H1 (cell line): Measurements from ENCODE around the gene SAMD14. TPM values are rescaled to one million over a fixed set of nuclear protein-coding genes. Genes with fewer than 3 reads are reported as not detected.

Source experiments
- CBX5 ChIP-seq: fragments of 300-800, 300-1000 bp; sonication (generic); IDR thresholded peaks from 2 replicates; pipeline ENCODE4 v1.7.1; 2016; ENCODE audit warnings: antibody characterized with exemption, low read length, low read depth
- CHD1 ChIP-seq: IDR thresholded peaks from 2 replicates; pipeline ENCODE4 v1.6.1; 2012; ENCODE audit warnings: low read depth, low read length, improper control_type of control experiment
- JUND ChIP-seq: IDR thresholded peaks from 2 replicates; pipeline ENCODE4 v1.6.1; 2011; ENCODE audit warnings: mild to moderate bottlenecking, improper control_type of control experiment, low read length
- POU5F1 ChIP-seq: IDR thresholded peaks from 2 replicates; pipeline ENCODE4 v1.6.1; 2011; ENCODE audit warnings: low read depth, mild to moderate bottlenecking, low read length, moderate library complexity
- RAD21 ChIP-seq, 2 experiments: IDR thresholded peaks in 1 of 2; conservative IDR thresholded peaks in 1 of 2; 2 replicates each; pipeline ENCODE4 v1.6.1; 2011; ENCODE audit warnings: low read depth in 2 of 2, low read length in 2 of 2, improper control_type of control experiment in 1 of 2, inconsistent platforms in 1 of 2, mild to moderate bottlenecking in 1 of 2, moderate library complexity in 1 of 2
- polyA plus RNA-seq, 7 experiments: library from polyadenylated mRNA; depleted of rRNA in 3 of 7; stranded (reverse) in 5 of 7; unstranded in 2 of 7; fragments of >200 nt in 5 of 7; fragments of 200-250 nt in 2 of 7; gene quantifications; 1 replicate in 5 of 7; 2 replicates in 1 of 7; 4 replicates in 1 of 7; pipeline versions ENCODE4 v1.2.1 to v1.2.3, GENCODE V29; 2011 to 2013; ENCODE audit warnings: missing spikeins in 2 of 7, mixed read lengths in 2 of 7
- total RNA-seq: library from RNA; stranded (reverse); fragmentation: NEBNext Ultra II Directional; extraction: Animal tissue kit (Norgen Biotek cat#: 25700); gene quantifications from 2 replicates; pipeline ENCODE4 v1.2.1, GENCODE V29; 2021
- TF ChIP-seq, protein P1 (sequence below): fragments of 300-600 bp; sonication (generic); IDR thresholded peaks from 2 replicates; pipeline ENCODE4 v1.7.1; 2012; ENCODE audit warnings: low read length, moderate library complexity, mild to moderate bottlenecking, inconsistent platforms; ENCODE audit not compliant: insufficient replicate concordance

SAMD14 gene
- total and polyA plus RNA-seq, 2 of the 8 experiments (the other 6 are each of a cell fraction or from before 2014, with no cell fraction given) = 5.7 to 5.8 TPM

GRCh38 chr17:50112694-50113093, 17.3 kb downstream of the SAMD14 start (continued):
- TF ChIP-seq JUND = no peak
- TF ChIP-seq RAD21 (IDR thresholded peaks at IDR 0.05 in 1 of 2, conservative IDR thresholded peaks at IDR 0.05 in 1 of 2; ENCODE audit: low read depth in 2 of 2, low read length in 2 of 2) = no peak
- TF ChIP-seq CBX5 = no peak
- TF ChIP-seq, protein P1, sequence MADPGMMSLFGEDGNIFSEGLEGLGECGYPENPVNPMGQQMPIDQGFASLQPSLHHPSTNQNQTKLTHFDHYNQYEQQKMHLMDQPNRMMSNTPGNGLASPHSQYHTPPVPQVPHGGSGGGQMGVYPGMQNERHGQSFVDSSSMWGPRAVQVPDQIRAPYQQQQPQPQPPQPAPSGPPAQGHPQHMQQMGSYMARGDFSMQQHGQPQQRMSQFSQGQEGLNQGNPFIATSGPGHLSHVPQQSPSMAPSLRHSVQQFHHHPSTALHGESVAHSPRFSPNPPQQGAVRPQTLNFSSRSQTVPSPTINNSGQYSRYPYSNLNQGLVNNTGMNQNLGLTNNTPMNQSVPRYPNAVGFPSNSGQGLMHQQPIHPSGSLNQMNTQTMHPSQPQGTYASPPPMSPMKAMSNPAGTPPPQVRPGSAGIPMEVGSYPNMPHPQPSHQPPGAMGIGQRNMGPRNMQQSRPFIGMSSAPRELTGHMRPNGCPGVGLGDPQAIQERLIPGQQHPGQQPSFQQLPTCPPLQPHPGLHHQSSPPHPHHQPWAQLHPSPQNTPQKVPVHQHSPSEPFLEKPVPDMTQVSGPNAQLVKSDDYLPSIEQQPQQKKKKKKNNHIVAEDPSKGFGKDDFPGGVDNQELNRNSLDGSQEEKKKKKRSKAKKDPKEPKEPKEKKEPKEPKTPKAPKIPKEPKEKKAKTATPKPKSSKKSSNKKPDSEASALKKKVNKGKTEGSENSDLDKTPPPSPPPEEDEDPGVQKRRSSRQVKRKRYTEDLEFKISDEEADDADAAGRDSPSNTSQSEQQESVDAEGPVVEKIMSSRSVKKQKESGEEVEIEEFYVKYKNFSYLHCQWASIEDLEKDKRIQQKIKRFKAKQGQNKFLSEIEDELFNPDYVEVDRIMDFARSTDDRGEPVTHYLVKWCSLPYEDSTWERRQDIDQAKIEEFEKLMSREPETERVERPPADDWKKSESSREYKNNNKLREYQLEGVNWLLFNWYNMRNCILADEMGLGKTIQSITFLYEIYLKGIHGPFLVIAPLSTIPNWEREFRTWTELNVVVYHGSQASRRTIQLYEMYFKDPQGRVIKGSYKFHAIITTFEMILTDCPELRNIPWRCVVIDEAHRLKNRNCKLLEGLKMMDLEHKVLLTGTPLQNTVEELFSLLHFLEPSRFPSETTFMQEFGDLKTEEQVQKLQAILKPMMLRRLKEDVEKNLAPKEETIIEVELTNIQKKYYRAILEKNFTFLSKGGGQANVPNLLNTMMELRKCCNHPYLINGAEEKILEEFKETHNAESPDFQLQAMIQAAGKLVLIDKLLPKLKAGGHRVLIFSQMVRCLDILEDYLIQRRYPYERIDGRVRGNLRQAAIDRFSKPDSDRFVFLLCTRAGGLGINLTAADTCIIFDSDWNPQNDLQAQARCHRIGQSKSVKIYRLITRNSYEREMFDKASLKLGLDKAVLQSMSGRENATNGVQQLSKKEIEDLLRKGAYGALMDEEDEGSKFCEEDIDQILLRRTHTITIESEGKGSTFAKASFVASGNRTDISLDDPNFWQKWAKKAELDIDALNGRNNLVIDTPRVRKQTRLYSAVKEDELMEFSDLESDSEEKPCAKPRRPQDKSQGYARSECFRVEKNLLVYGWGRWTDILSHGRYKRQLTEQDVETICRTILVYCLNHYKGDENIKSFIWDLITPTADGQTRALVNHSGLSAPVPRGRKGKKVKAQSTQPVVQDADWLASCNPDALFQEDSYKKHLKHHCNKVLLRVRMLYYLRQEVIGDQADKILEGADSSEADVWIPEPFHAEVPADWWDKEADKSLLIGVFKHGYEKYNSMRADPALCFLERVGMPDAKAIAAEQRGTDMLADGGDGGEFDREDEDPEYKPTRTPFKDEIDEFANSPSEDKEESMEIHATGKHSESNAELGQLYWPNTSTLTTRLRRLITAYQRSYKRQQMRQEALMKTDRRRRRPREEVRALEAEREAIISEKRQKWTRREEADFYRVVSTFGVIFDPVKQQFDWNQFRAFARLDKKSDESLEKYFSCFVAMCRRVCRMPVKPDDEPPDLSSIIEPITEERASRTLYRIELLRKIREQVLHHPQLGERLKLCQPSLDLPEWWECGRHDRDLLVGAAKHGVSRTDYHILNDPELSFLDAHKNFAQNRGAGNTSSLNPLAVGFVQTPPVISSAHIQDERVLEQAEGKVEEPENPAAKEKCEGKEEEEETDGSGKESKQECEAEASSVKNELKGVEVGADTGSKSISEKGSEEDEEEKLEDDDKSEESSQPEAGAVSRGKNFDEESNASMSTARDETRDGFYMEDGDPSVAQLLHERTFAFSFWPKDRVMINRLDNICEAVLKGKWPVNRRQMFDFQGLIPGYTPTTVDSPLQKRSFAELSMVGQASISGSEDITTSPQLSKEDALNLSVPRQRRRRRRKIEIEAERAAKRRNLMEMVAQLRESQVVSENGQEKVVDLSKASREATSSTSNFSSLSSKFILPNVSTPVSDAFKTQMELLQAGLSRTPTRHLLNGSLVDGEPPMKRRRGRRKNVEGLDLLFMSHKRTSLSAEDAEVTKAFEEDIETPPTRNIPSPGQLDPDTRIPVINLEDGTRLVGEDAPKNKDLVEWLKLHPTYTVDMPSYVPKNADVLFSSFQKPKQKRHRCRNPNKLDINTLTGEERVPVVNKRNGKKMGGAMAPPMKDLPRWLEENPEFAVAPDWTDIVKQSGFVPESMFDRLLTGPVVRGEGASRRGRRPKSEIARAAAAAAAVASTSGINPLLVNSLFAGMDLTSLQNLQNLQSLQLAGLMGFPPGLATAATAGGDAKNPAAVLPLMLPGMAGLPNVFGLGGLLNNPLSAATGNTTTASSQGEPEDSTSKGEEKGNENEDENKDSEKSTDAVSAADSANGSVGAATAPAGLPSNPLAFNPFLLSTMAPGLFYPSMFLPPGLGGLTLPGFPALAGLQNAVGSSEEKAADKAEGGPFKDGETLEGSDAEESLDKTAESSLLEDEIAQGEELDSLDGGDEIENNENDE = no peak
- no peak for TF ChIP-seq CHD1
- no peak for TF ChIP-seq POU5F1
